ENCODE results near the gene USP50. TPM values are rescaled to one million over a fixed set of nuclear protein-coding genes. Genes with fewer than 3 reads are reported as not detected.
"Not testable (repeated sequence)": the region's sequence is repeated elsewhere in the genome, so short reads cannot be mapped to it uniquely, and the experiment has no call there.

Gene USP50
- not detected for total RNA-seq

GRCh38 chr15:50546566-50546965 is at the start of gene USP50:
TSS of gene USP50 (minus strand) at chr15:50546666. CDS start at chr15:50546525, 141 bp downstream.
- intact Hi-C loops (cut with micrococcal nuclease) = no loop called here
- H3K27ac Mint-ChIP-seq = no peak within 1 kb of the TSS
- CTCF ChIA-PET = interaction anchor here (0.8 kb wide), 1 partner anchor 12 kb away, joined by 6 read pairs; no protein-coding TSS in a partner anchor

GRCh38 chr15:50594311-50594710 is 47.8 kb upstream of the USP50 start:
- Mint-ChIP-seq H3K4me3 (no peak overlapping the region), H3K27ac (no peak overlapping the region), H3K27me3 (ENCODE audit: low read depth) (no peaks in the 10 kb centered on the region), H3K36me3 (ENCODE audit: low read depth) (peaks cover 22% of the 10 kb centered on the region), H3K4me1 (ENCODE audit: low read depth) (no peaks in the 10 kb centered on the region), H3K9me3 (no peaks in the 10 kb centered on the region)
- no peak for DNase-seq
- CTCF ChIA-PET = no interaction called here
- intact Hi-C loops (cut with micrococcal nuclease) = no loop called here

More at GRCh38 chr15:50546566-50546965, at the start of gene USP50:
- H3K36me3 Mint-ChIP-seq (ENCODE audit: low read depth) = no peaks in the 10 kb centered on the region
- H3K9me3 Mint-ChIP-seq = no peaks in the 10 kb centered on the region
- DNase-seq = no peak
- no peaks in the 10 kb centered on the region for H3K4me1 Mint-ChIP-seq (ENCODE audit: low read depth)
- H3K4me3 Mint-ChIP-seq = no peak within 1 kb of the TSS
- peaks cover 2% of the 10 kb centered on the region for H3K27me3 Mint-ChIP-seq (ENCODE audit: low read depth)

GRCh38 chr15:50593761-50594160 is 47.3 kb upstream of the USP50 start:
- Mint-ChIP-seq H3K27me3 (ENCODE audit: low read depth) (no peaks in the 10 kb centered on the region), H3K27ac (no peak overlapping the region), H3K4me1 (ENCODE audit: low read depth) (no peaks in the 10 kb centered on the region), H3K4me3 (no peak overlapping the region), H3K36me3 (ENCODE audit: low read depth) (peaks cover 25% of the 10 kb centered on the region), H3K9me3 (no peaks in the 10 kb centered on the region)
- no peak for DNase-seq
- CTCF ChIA-PET = no interaction called here
- intact Hi-C loops (cut with micrococcal nuclease) = no loop called here

GRCh38 chr15:50590288-50590687 is 43.8 kb upstream of the USP50 start:
- H3K27ac Mint-ChIP-seq = no peak overlapping the region
- peaks cover 36% of the 10 kb centered on the region for H3K36me3 Mint-ChIP-seq (ENCODE audit: low read depth)
- no peaks in the 10 kb centered on the region for H3K27me3 Mint-ChIP-seq (ENCODE audit: low read depth)
- intact Hi-C loops (cut with micrococcal nuclease) = no loop called here
- no peak for DNase-seq
- no peak overlapping the region for H3K4me3 Mint-ChIP-seq
- H3K4me1 Mint-ChIP-seq (ENCODE audit: low read depth) = no peaks in the 10 kb centered on the region
- CTCF ChIA-PET = no interaction called here
- no peaks in the 10 kb centered on the region for H3K9me3 Mint-ChIP-seq

- CTCF ChIA-PET = interaction anchor here (0.7 kb wide), 1 partner anchor 81 kb away, joined by 4 read pairs; no protein-coding TSS in a partner anchor
- Mint-ChIP-seq H3K27ac (no peak overlapping the region), H3K4me3 (no peak overlapping the region), H3K4me1 (ENCODE audit: low read depth) (no peaks in the 10 kb centered on the region), H3K36me3 (ENCODE audit: low read depth) (peaks cover 26% of the 10 kb centered on the region), H3K9me3 (no peaks in the 10 kb centered on the region), H3K27me3 (ENCODE audit: low read depth) (no peaks in the 10 kb centered on the region)
- intact Hi-C loops (cut with micrococcal nuclease) = no loop called here
- DNase-seq = no peak
Observed at GRCh38 chr15:50577492-50577891, 31.0 kb upstream of the USP50 start.

- peaks cover 24% of the 10 kb centered on the region for H3K36me3 Mint-ChIP-seq (ENCODE audit: low read depth)
- no peak overlapping the region for H3K27ac Mint-ChIP-seq
- CTCF ChIA-PET = interaction anchor here (0.6 to 0.9 kb wide), 2 partner anchors 14 kb away, joined by 3 read pairs; no protein-coding TSS in a partner anchor
- intact Hi-C loops (cut with micrococcal nuclease) = no loop called here
- H3K4me1 Mint-ChIP-seq (ENCODE audit: low read depth) = no peaks in the 10 kb centered on the region
- DNase-seq = no peak
- H3K4me3 Mint-ChIP-seq = no peak overlapping the region
- no peaks in the 10 kb centered on the region for H3K9me3 Mint-ChIP-seq
- H3K27me3 Mint-ChIP-seq (ENCODE audit: low read depth) = no peaks in the 10 kb centered on the region
Observed at GRCh38 chr15:50576166-50576565, 29.7 kb upstream of the USP50 start.

- intact Hi-C loops (cut with micrococcal nuclease); CTCF ChIA-PET; H3K27me3 Mint-ChIP-seq (ENCODE audit: low read depth); H3K27ac Mint-ChIP-seq; H3K4me3 Mint-ChIP-seq; DNase-seq; H3K4me1 Mint-ChIP-seq (ENCODE audit: low read depth); H3K9me3 Mint-ChIP-seq: not testable (repeated sequence)
- H3K36me3 Mint-ChIP-seq (ENCODE audit: low read depth) = peaks cover 30% of the 10 kb centered on the region
Observed at GRCh38 chr15:50573842-50574241, 27.4 kb upstream of the USP50 start.

- H3K36me3 Mint-ChIP-seq (ENCODE audit: low read depth) = peaks cover 19% of the 10 kb centered on the region
- no peak for DNase-seq
- CTCF ChIA-PET = interaction anchor here (1.4 kb wide), 1 partner anchor 15 kb away, joined by 4 read pairs; no protein-coding TSS in a partner anchor
- no peak overlapping the region for H3K4me3 Mint-ChIP-seq
- no peaks in the 10 kb centered on the region for H3K9me3 Mint-ChIP-seq
- no peaks in the 10 kb centered on the region for H3K27me3 Mint-ChIP-seq (ENCODE audit: low read depth)
- intact Hi-C loops (cut with micrococcal nuclease) = loop anchor here (5.0 kb wide), 1 partner anchor 56 kb away; no protein-coding TSS in a partner anchor
- H3K4me1 Mint-ChIP-seq (ENCODE audit: low read depth) = peaks cover 6% of the 10 kb centered on the region
- H3K27ac Mint-ChIP-seq = peak overlapping the region; percentile 75
Observed at GRCh38 chr15:50563756-50564155, 17.3 kb upstream of the USP50 start.

GRCh38 chr15:50562735-50563640 is 16.5 kb upstream of the USP50 start:
- DNase-seq = peak; percentile 8
- CTCF ChIA-PET = interaction anchor here (1.0 to 1.4 kb wide), 2 partner anchors 13 to 14 kb away, joined by 3 to 4 read pairs; no protein-coding TSS in a partner anchor
- Mint-ChIP-seq H3K27ac (peak overlapping the region; percentile 75), H3K27me3 (ENCODE audit: low read depth) (no peaks in the 10 kb centered on the region), H3K4me3 (no peak overlapping the region), H3K4me1 (ENCODE audit: low read depth) (peaks cover 6% of the 10 kb centered on the region), H3K36me3 (ENCODE audit: low read depth) (peaks cover 17% of the 10 kb centered on the region), H3K9me3 (no peaks in the 10 kb centered on the region)
- intact Hi-C loops (cut with micrococcal nuclease) = loop anchor here (5.0 kb wide), 1 partner anchor 56 kb away; no protein-coding TSS in a partner anchor

- no peak overlapping the region for H3K4me3 Mint-ChIP-seq
- H3K27ac Mint-ChIP-seq = no peak overlapping the region
- peaks cover 9% of the 10 kb centered on the region for H3K36me3 Mint-ChIP-seq (ENCODE audit: low read depth)
- intact Hi-C loops (cut with micrococcal nuclease) = no loop called here
- no peak for DNase-seq
- CTCF ChIA-PET = interaction anchor here (0.8 to 1.3 kb wide), 2 partner anchors 12 to 439 kb away, joined by 4 to 6 read pairs; no protein-coding TSS in a partner anchor
- peaks cover 2% of the 10 kb centered on the region for H3K4me1 Mint-ChIP-seq (ENCODE audit: low read depth)
- no peaks in the 10 kb centered on the region for H3K27me3 Mint-ChIP-seq (ENCODE audit: low read depth)
- no peaks in the 10 kb centered on the region for H3K9me3 Mint-ChIP-seq
Observed at GRCh38 chr15:50558012-50558411, 11.5 kb upstream of the USP50 start.

- no peak overlapping the region for H3K27ac Mint-ChIP-seq
- no peak for DNase-seq
- H3K4me1 Mint-ChIP-seq (ENCODE audit: low read depth) = peaks cover 2% of the 10 kb centered on the region
- H3K4me3 Mint-ChIP-seq = no peak overlapping the region
- H3K27me3 Mint-ChIP-seq (ENCODE audit: low read depth) = no peaks in the 10 kb centered on the region
- peaks cover 1% of the 10 kb centered on the region for H3K36me3 Mint-ChIP-seq (ENCODE audit: low read depth)
- no peaks in the 10 kb centered on the region for H3K9me3 Mint-ChIP-seq
- intact Hi-C loops (cut with micrococcal nuclease) = no loop called here
- CTCF ChIA-PET = no interaction called here
Observed at GRCh38 chr15:50556642-50557371, 10.3 kb upstream of the USP50 start.

GRCh38 chr15:50552238-50552637 is 5.8 kb upstream of the USP50 start:
- H3K27ac Mint-ChIP-seq = no peak overlapping the region
- no peak overlapping the region for H3K4me3 Mint-ChIP-seq
- intact Hi-C loops (cut with micrococcal nuclease) = no loop called here
- no peaks in the 10 kb centered on the region for H3K36me3 Mint-ChIP-seq (ENCODE audit: low read depth)
- DNase-seq = no peak
- CTCF ChIA-PET = no interaction called here
- no peaks in the 10 kb centered on the region for H3K9me3 Mint-ChIP-seq
- H3K27me3 Mint-ChIP-seq (ENCODE audit: low read depth) = no peaks in the 10 kb centered on the region
- peaks cover 2% of the 10 kb centered on the region for H3K4me1 Mint-ChIP-seq (ENCODE audit: low read depth)

Data from activated naive CD4-positive, alpha-beta T cell treated with anti-CD3 and anti-CD28 coated beads for 36 hours (primary cell).